Breast epithelium (tissue), 3 donors: ENCODE data around the gene ANGEL1.

Experiments
- POLR2A ChIP-seq: fragments of 450-650 bp; IDR thresholded peaks from one replicate; pipeline ENCODE4 v1.6.1; 2016; ENCODE audit warnings: antibody characterized with exemption, mild to moderate bottlenecking, moderate library complexity
- TF ChIP-seq, protein P1 (sequence below), 3 donors: fragments of 450-650 bp; IDR thresholded peaks; one replicate each; pipeline ENCODE4 v1.5.1; 2016 to 2017; ENCODE audit warnings: antibody characterized with exemption in 3 of 3, mild to moderate bottlenecking in 3 of 3, moderate library complexity in 3 of 3

DNA sequence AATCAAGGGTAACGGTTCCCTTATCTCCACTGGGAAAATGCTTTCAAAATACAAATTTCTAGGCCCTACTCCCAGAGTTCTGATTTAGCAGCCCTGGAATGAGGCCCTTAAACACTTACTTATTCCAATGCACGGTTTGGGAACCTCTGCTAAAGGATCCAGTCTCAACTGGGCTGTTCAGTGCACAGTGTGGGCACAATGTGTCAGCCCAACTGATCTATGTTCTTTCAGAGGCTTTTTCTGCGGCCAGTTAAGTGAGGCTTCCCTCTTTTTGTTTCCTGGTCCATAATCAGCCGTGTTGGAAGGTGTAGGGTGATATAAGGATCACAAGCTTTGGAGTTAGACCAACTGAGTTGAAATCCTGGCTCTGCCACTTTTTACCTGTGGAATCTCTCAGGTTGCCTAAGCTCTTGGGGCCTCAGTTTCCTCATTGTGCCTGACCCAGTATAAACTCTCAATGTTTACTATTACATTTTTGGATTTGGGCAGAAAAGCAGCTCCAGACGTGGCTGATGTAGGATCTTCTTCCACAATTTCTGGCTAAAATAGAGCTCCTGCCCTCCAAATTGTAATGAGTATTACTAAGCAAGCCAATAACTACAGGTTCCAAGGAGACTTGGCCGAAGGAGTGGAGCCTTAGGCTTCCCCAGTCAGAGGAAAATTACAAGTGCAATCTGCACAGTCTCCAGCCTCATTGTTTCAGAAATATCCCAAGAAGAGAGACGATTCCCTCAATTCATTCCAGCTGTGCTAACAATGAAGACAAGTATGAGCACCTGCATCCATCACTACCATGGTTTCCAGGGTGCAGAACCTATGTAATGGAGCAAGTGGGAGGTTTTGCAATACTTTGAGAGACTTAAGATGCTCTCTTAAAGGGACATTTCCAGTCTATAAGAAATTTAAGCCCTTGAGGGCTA lies 2.3 kb upstream of the ANGEL1 start:
- TF ChIP-seq, protein P1, sequence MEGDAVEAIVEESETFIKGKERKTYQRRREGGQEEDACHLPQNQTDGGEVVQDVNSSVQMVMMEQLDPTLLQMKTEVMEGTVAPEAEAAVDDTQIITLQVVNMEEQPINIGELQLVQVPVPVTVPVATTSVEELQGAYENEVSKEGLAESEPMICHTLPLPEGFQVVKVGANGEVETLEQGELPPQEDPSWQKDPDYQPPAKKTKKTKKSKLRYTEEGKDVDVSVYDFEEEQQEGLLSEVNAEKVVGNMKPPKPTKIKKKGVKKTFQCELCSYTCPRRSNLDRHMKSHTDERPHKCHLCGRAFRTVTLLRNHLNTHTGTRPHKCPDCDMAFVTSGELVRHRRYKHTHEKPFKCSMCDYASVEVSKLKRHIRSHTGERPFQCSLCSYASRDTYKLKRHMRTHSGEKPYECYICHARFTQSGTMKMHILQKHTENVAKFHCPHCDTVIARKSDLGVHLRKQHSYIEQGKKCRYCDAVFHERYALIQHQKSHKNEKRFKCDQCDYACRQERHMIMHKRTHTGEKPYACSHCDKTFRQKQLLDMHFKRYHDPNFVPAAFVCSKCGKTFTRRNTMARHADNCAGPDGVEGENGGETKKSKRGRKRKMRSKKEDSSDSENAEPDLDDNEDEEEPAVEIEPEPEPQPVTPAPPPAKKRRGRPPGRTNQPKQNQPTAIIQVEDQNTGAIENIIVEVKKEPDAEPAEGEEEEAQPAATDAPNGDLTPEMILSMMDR (IDR thresholded peaks at IDR 0.05): no peak
- TF ChIP-seq POLR2A: no peak
